Measurements from ENCODE around the gene ACRV1. TPM values are rescaled to one million over a fixed set of nuclear protein-coding genes. Genes with fewer than 3 reads are reported as not detected.

Gene ACRV1
- total RNA-seq, 1 donor from 2014 or later: not detected

DNA sequence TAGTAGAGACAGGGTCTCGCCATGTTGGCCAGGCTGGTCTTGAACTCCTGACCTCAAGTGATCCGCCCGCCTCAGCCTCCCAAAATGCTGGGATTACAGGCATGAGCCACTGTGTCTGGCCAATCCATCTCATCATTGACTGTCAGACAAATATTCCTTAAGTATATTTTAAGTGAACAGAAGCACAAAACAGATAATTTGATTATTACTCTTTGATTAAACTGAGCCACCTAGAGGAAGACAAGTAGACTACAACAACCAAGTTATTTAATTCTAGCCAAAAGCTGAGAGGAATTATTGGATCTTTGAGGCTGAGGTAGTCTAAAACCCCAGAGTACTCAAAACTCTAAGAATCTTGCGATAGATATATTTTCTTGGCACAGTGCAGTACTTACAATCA, 1.2 kb downstream of the ACRV1 start:
- H3K36me3 Mint-ChIP-seq (ENCODE audit: low read depth): no peaks in the 10 kb centered on the region
- intact Hi-C loops (cut with micrococcal nuclease): no loop called here

DNA sequence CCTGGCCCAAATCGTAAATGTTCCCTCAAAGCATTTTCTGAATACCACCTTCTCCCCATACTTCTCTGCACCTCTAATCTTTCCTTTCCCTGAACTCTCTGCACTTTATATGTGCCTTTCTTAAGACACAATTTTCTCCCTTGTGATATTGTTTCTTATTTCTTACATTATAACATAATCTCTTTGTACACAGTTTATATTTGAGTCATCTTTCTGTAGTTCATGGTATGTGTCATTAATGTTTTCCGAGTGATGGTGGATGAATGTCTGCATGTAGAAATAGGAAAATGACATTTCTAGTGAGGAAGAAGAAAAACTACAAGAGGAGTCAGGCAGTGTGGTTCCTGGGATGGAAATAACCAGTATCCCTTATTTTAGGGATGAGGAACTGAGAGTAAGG, 5.5 kb downstream of the ACRV1 start:
- Mint-ChIP-seq H3K4me1 (no peaks in the 10 kb centered on the region), H3K27ac (no peak overlapping the region), H3K36me3 (ENCODE audit: low read depth) (no peaks in the 10 kb centered on the region), H3K27me3 (no peaks in the 10 kb centered on the region), H3K9me3 (no peaks in the 10 kb centered on the region), H3K4me3 (no peak overlapping the region)
- DNase-seq: no peak
- ATAC-seq (ENCODE audit: low read depth): no peak
- CTCF ChIA-PET: no interaction called here
- intact Hi-C loops (cut with micrococcal nuclease): no loop called here
- TF ChIP-seq, protein P1, sequence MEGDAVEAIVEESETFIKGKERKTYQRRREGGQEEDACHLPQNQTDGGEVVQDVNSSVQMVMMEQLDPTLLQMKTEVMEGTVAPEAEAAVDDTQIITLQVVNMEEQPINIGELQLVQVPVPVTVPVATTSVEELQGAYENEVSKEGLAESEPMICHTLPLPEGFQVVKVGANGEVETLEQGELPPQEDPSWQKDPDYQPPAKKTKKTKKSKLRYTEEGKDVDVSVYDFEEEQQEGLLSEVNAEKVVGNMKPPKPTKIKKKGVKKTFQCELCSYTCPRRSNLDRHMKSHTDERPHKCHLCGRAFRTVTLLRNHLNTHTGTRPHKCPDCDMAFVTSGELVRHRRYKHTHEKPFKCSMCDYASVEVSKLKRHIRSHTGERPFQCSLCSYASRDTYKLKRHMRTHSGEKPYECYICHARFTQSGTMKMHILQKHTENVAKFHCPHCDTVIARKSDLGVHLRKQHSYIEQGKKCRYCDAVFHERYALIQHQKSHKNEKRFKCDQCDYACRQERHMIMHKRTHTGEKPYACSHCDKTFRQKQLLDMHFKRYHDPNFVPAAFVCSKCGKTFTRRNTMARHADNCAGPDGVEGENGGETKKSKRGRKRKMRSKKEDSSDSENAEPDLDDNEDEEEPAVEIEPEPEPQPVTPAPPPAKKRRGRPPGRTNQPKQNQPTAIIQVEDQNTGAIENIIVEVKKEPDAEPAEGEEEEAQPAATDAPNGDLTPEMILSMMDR (IDR thresholded peaks at IDR 0.05): no peak
- POLR2A ChIA-PET: no interaction called here

More for the DNA sequence above, 1.2 kb downstream of the ACRV1 start:
- POLR2A ChIA-PET: no interaction called here
- Mint-ChIP-seq H3K4me3 (no peak overlapping the region), H3K9me3 (no peaks in the 10 kb centered on the region), H3K4me1 (no peaks in the 10 kb centered on the region), H3K27ac (no peak overlapping the region), H3K27me3 (no peaks in the 10 kb centered on the region)
- ATAC-seq (ENCODE audit: low read depth) (no peak), DNase-seq (no peak)
- CTCF ChIA-PET: interaction anchor here (1.6 kb wide), 1 partner anchor 10 kb away, joined by 3 read pairs; no protein-coding TSS in a partner anchor
- TF ChIP-seq, protein P1 (IDR thresholded peaks at IDR 0.05): no peak

DNA sequence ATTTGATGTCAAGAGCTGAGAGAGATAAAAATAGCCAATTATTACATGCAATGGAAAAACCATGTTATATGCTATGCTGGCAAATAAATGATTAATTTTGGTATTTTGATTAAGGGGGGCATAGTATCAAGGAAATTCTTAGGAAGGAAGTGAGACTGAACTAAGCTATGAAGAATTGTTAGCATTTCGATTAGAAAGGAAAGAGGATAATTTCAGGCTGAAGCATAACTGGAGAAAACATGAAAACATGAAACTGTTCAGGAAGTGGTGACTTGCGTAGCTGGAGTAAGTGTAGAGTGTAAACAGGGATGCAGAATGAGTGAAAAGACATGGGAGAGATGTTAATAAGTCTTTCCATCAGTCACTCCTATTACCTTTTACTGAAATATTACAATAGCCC, 6.4 kb downstream of the ACRV1 start:
- intact Hi-C loops (cut with micrococcal nuclease): no loop called here
- ATAC-seq (ENCODE audit: low read depth) (no peak), DNase-seq (no peak)
- no peak overlapping the region for H3K27ac Mint-ChIP-seq
- H3K36me3 Mint-ChIP-seq (ENCODE audit: low read depth): no peaks in the 10 kb centered on the region
- no peaks in the 10 kb centered on the region for H3K9me3 Mint-ChIP-seq
- H3K27me3 Mint-ChIP-seq: no peaks in the 10 kb centered on the region
- H3K4me1 Mint-ChIP-seq: no peaks in the 10 kb centered on the region
- TF ChIP-seq, protein P1 (IDR thresholded peaks at IDR 0.05): no peak
- H3K4me3 Mint-ChIP-seq: no peak overlapping the region
- ChIA-PET CTCF (no interaction called here), POLR2A (no interaction called here)

DNA sequence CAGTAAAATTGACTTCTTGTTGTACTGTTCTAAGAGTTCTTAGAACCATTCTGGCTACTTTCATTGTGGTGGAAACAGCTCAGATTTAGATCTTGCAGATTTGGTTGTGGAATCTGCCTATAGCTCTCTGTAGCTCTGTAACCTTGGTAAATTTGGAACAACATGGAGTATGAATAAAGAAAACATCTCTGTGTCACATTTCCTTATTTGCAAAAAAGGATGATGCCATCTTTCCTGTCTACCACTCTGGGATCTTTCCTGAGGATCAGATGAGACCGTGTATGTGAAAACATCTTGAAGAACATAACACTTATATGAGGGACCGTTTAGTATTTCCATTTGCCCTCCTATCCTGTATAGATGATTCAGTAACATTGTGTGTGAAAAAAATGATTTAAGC, 9.1 kb downstream of the ACRV1 start:
- no peaks in the 10 kb centered on the region for H3K4me1 Mint-ChIP-seq
- H3K36me3 Mint-ChIP-seq (ENCODE audit: low read depth): no peaks in the 10 kb centered on the region
- peaks cover 6% of the 10 kb centered on the region for H3K9me3 Mint-ChIP-seq
- no peaks in the 10 kb centered on the region for H3K27me3 Mint-ChIP-seq
- DNase-seq (no peak), ATAC-seq (ENCODE audit: low read depth) (no peak)
- ChIA-PET POLR2A (no interaction called here), CTCF (no interaction called here)
- H3K4me3 Mint-ChIP-seq: no peak overlapping the region
- TF ChIP-seq, protein P1 (IDR thresholded peaks at IDR 0.05): no peak
- H3K27ac Mint-ChIP-seq: no peak overlapping the region
- intact Hi-C loops (cut with micrococcal nuclease): no loop called here

DNA sequence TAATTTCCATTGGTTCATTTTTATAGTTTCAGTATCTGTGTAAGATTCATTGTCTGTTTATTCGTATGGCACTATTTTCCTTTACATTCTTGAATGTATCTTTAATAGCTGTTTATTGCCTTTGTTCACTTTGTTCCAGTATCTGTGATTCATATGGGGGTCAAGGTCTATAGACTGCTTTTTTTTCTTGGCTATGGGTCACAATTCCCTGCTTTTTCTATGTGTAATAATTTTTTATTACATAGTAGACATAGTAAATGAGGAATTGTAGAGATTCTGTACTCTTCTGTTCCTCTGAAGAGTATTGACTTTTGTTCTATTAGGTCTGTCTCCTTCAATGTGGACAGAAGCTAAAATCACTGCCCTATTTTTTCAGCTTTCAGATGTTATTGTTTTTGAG, 10.5 kb downstream of the ACRV1 start:
- ChIA-PET POLR2A (no interaction called here), CTCF (no interaction called here)
- H3K36me3 Mint-ChIP-seq (ENCODE audit: low read depth): no peaks in the 10 kb centered on the region
- DNase-seq (no peak), ATAC-seq (ENCODE audit: low read depth) (no peak)
- TF ChIP-seq, protein P1 (IDR thresholded peaks at IDR 0.05): no peak
- no peaks in the 10 kb centered on the region for H3K4me1 Mint-ChIP-seq
- no peak overlapping the region for H3K27ac Mint-ChIP-seq
- H3K9me3 Mint-ChIP-seq: peaks cover 11% of the 10 kb centered on the region
- no peaks in the 10 kb centered on the region for H3K27me3 Mint-ChIP-seq
- H3K4me3 Mint-ChIP-seq: no peak overlapping the region
- intact Hi-C loops (cut with micrococcal nuclease): no loop called here
